Endodermal cell (in vitro differentiated cells): ENCODE data around the gene NCAN. TPM values are rescaled to one million over a fixed set of nuclear protein-coding genes. Genes with fewer than 3 reads are reported as not detected.

ENCODE experiments used
- DNase-seq: peaks from one replicate; pipeline ENCODE4 v3.0.0-alpha.2; 2017
- H3K27ac ChIP-seq: 2 replicates; pipeline ENCODE4 v1.5.1; 2013; ENCODE audit warnings: mild to moderate bottlenecking, low read depth, low read length, moderate library complexity
- H3K27me3 ChIP-seq: 2 replicates; pipeline ENCODE4 v1.6.1; 2013; ENCODE audit warnings: mild to moderate bottlenecking, low read length, moderate library complexity; ENCODE audit not compliant: insufficient read depth, control insufficient read depth, poor library complexity, severe bottlenecking
- H3K36me3 ChIP-seq: 2 replicates; pipeline ENCODE4 v1.7.0; 2013; ENCODE audit warnings: mild to moderate bottlenecking, low read length, moderate library complexity; ENCODE audit not compliant: control insufficient read depth, insufficient read depth
- H3K4me1 ChIP-seq: one replicate; pipeline ENCODE4 v1.7.0; 2013; ENCODE audit warnings: low read length; ENCODE audit not compliant: control insufficient read depth, insufficient read depth
- H3K4me3 ChIP-seq: 2 replicates; pipeline ENCODE4 v1.5.1; 2013; ENCODE audit warnings: mild to moderate bottlenecking, low read length, moderate library complexity
- H3K9ac ChIP-seq: 2 replicates; pipeline ENCODE4 v1.6.1; 2013; ENCODE audit warnings: mild to moderate bottlenecking, low read length, moderate library complexity; ENCODE audit not compliant: poor library complexity, severe bottlenecking; ENCODE audit errors: extremely low read depth
- H3K9me3 ChIP-seq: 2 replicates; pipeline ENCODE4 v1.6.1; 2013; ENCODE audit warnings: mild to moderate bottlenecking, low read length, moderate library complexity; ENCODE audit not compliant: control insufficient read depth
- H3K27ac Mint-ChIP-seq: 2 replicates; pipeline ENCODE4 v1.8.0; 2020; ENCODE audit warnings: mixed read lengths
- H3K27me3 Mint-ChIP-seq: 2 replicates; pipeline ENCODE4 v1.8.0; 2021; ENCODE audit warnings: mild to moderate bottlenecking, mixed read lengths; ENCODE audit not compliant: insufficient read depth
- H3K36me3 Mint-ChIP-seq: 2 replicates; pipeline ENCODE4 v1.8.0; 2020; ENCODE audit warnings: low read depth, mixed read lengths
- H3K4me1 Mint-ChIP-seq: 2 replicates; pipeline ENCODE4 v1.8.0; 2020; ENCODE audit warnings: mixed read lengths
- H3K4me3 Mint-ChIP-seq: 2 replicates; pipeline ENCODE4 v1.8.0; 2020; ENCODE audit warnings: mild to moderate bottlenecking, moderate library complexity, mixed read lengths
- H3K9me3 Mint-ChIP-seq: 2 replicates; pipeline ENCODE4 v1.8.0; 2020; ENCODE audit warnings: mild to moderate bottlenecking, mixed read lengths
- CTCF ChIP-seq: fragments of 200-600 bp; sonication (generic); conservative IDR thresholded peaks from 2 replicates; pipeline ENCODE4 v1.5.0; 2021; ENCODE audit warnings: antibody characterized with exemption, mild to moderate bottlenecking
- WGBS, 2 experiments: methylation state at CpG; one replicate each; pipeline versions ENCODE4 v1.1.5 to v1.1.7; 2013; ENCODE audit warnings: missing lambda C conversion rate in 2 of 2, mixed read lengths in 1 of 2; ENCODE audit not compliant: insufficient coverage in 1 of 2, insufficient read length in 1 of 2; 5-methylcytosine and 5-hydroxymethylcytosine counted together
- total RNA-seq, 2 donors: library from RNA; stranded (reverse); fragmentation: NEBNext Ultra II Directional in 1 of 2; extraction: Animal tissue kit (Norgen Biotek cat#: 25700) in 1 of 2; gene quantifications; 2 replicates in 1 of 2; 3 replicates in 1 of 2; pipeline ENCODE4 v1.2.1, GENCODE V29; 2021

Gene NCAN
- total RNA-seq, 2 donors from 2014 or later, result 0.77 to 4.2 TPM

GRCh38 chr19:19262190-19263057 lies 50.7 kb downstream of the NCAN start:
- Mint-ChIP-seq H3K4me1 (peaks cover 7% of the 10 kb centered on the region), H3K9me3 (peaks cover 8% of the 10 kb centered on the region), H3K27ac (no peak overlapping the region), H3K27me3 (peaks cover 62% of the 10 kb centered on the region), H3K36me3 (peaks cover 4% of the 10 kb centered on the region), H3K4me3 (peak overlapping the region; percentile 52)
- TF ChIP-seq CTCF, result peak; percentile 49
- Histone ChIP-seq H3K27ac (no peak overlapping the region), H3K9ac (no peak overlapping the region), H3K27me3 (peaks cover 34% of the 10 kb centered on the region), H3K36me3 (no peaks in the 10 kb centered on the region), H3K4me1 (no peaks in the 10 kb centered on the region), H3K9me3 (no peaks in the 10 kb centered on the region), H3K4me3 (peak overlapping the region; percentile 70)
- peak; percentile 78 for DNase-seq
- WGBS, 2 experiments, result 11 to 14% methylated on average over 7 to 31 of the region's 31 CpGs

DNA sequence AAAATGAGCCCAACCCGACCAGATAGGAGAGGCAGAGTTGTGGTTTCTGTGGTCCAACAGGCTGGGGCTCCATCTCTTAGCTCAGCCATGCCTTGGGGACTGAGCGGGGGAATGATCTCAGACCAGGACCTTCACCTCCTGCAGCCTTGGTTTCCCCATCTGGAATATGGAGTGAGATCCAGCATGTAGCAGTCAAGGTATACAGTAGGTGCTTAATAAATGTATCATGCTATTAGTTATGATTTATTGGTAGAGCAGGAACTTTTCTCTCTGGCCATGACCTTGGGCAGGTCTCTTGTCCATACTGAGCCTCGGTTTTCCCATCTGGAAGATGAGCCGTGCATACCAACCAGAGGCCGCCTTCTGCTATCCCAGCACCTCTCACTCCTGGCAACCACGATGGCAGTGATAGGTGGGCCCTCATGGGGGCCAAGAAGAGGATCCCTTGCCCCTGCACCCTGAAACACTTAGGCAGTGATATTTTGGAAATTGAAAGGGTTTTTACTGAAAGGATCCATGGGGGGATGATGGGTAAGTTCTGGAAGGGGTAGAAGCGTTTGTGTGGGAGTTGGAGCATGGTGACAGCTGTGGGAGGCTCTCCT lies 52.2 kb downstream of the NCAN start:
- Histone ChIP-seq H3K27me3 (peaks cover 34% of the 10 kb centered on the region), H3K27ac (no peak overlapping the region), H3K4me1 (no peaks in the 10 kb centered on the region), H3K4me3 (no peak overlapping the region), H3K9ac (no peak overlapping the region), H3K36me3 (no peaks in the 10 kb centered on the region), H3K9me3 (no peaks in the 10 kb centered on the region)
- no peak for TF ChIP-seq CTCF
- H3K27ac Mint-ChIP-seq, result no peak overlapping the region
- H3K27me3 Mint-ChIP-seq, result peaks cover 65% of the 10 kb centered on the region
- H3K4me1 Mint-ChIP-seq, result peaks cover 7% of the 10 kb centered on the region
- no peak overlapping the region for H3K4me3 Mint-ChIP-seq
- DNase-seq, result no peak
- peaks cover 5% of the 10 kb centered on the region for H3K36me3 Mint-ChIP-seq
- peaks cover 8% of the 10 kb centered on the region for H3K9me3 Mint-ChIP-seq
- WGBS, 2 experiments, result 87 to 88% methylated on average over 3 to 7 of the region's 7 CpGs

- H3K4me3 ChIP-seq, result no peak overlapping the region
- no peaks in the 10 kb centered on the region for H3K4me1 ChIP-seq
- no peak for TF ChIP-seq CTCF
- DNase-seq, result no peak
- WGBS, 2 experiments, result 98% methylated on average over 3 of the region's 3 CpGs; no CpG with 5 or more reads in 1 of the 2 experiments
- H3K27me3 Mint-ChIP-seq, result peaks cover 59% of the 10 kb centered on the region
- no peak overlapping the region for H3K27ac ChIP-seq
- H3K9ac ChIP-seq, result no peak overlapping the region
- H3K9me3 Mint-ChIP-seq, result no peaks in the 10 kb centered on the region
- no peak overlapping the region for H3K27ac Mint-ChIP-seq
- H3K4me3 Mint-ChIP-seq, result no peak overlapping the region
- H3K9me3 ChIP-seq, result no peaks in the 10 kb centered on the region
- peaks cover 2% of the 10 kb centered on the region for H3K36me3 Mint-ChIP-seq
- peaks cover 17% of the 10 kb centered on the region for H3K27me3 ChIP-seq
- peaks cover 2% of the 10 kb centered on the region for H3K4me1 Mint-ChIP-seq
- no peaks in the 10 kb centered on the region for H3K36me3 ChIP-seq
Measured at GRCh38 chr19:19267305-19267704, 55.5 kb downstream of the NCAN start.
